ENCODE data around the gene B4GALT2. TPM values are rescaled to one million over a fixed set of nuclear protein-coding genes. Genes with fewer than 3 reads are reported as not detected.

The B4GALT2 gene
- total and polyA plus RNA-seq, 10 of the 15 experiments (the other 5 are each of a cell fraction or from before 2014, with no cell fraction given), result 0.98 to 61.0 (median 23.4) TPM

- ChIA-PET RAD21 (ENCODE audit: unreplicated experiment) (interaction anchor here (0.9 to 13.3 kb wide), 26 partner anchors 9 to 697 kb away, joined by 3 to 587 read pairs (median 6); partner anchors contain the start of genes ATP6V0B, IPO13, KDM4A and PTPRF), SMC1A (ENCODE audit: uncharacterized antibody, unreplicated experiment) (interaction anchor here (0.7 to 8.7 kb wide), 33 partner anchors 9 to 709 kb away, joined by 3 to 481 read pairs (median 5); partner anchors contain the start of genes IPO13 and KDM4A), POLR2A (interaction anchor here (0.6 to 1.9 kb wide), 6 partner anchors 9 to 172 kb away, joined by 3 to 24 read pairs (median 7); no protein-coding TSS in a partner anchor), CTCF (interaction anchor here (0.7 to 19.3 kb wide), 51 partner anchors 10 to 883 kb away, joined by 3 to 1117 read pairs (median 6); partner anchors contain the start of genes IPO13, KDM4A and ST3GAL3)
- Histone ChIP-seq H3K4me1 (ENCODE audit: control insufficient read depth, insufficient read depth, low read length) (peaks cover 11% of the 10 kb centered on the region), H3K36me3 (ENCODE audit: control insufficient read depth in 2 of 2, insufficient read depth in 2 of 2, low read length in 1 of 2) (no peaks in the 10 kb centered on the region), H4K20me1 (ENCODE audit: control insufficient read depth, insufficient read depth) (no peaks in the 10 kb centered on the region), H3K27me3 (replicated peaks in 1 of 2; ENCODE audit: control insufficient read depth in 2 of 2, insufficient read depth in 2 of 2, low read length in 1 of 2) (no peaks in the 10 kb centered on the region), H2AFZ (ENCODE audit: control insufficient read depth, low read depth, low read length) (no peak overlapping the region; the same call in 1 of the 2 replicates), H3K9ac (ENCODE audit: control insufficient read depth, insufficient read depth, low read length) (no peak overlapping the region; the same call in 1 of the 2 replicates), H3K79me2 (ENCODE audit: control insufficient read depth, insufficient read depth, low read length) (no peaks in the 10 kb centered on the region), H3K27ac (ENCODE audit: control insufficient read depth, insufficient read depth) (no peak overlapping the region), H3K4me3 (peak overlapping the region; percentile 47; the same call in 1 of the 2 replicates), H3K4me2 (ENCODE audit: control insufficient read depth, insufficient read depth) (peak overlapping the region; percentile 59), H3K9me3 (replicated peaks; ENCODE audit: control insufficient read depth, insufficient read depth, low read length) (no peaks in the 10 kb centered on the region)
- WGBS (ENCODE audit: insufficient coverage, insufficient replicate concordance, low lambda C conversion rate, missing lambda C conversion rate), result 57% methylated on average over 11 of the region's 48 CpGs
- FAIRE-seq (no peak), DNase-seq (ENCODE audit: low read depth, low spot score) (no peak), ATAC-seq (no peak)
- no peak for TF ChIP-seq KDM1A (IDR thresholded peaks at IDR 0.05; ENCODE audit: borderline replicate concordance)
- TF ChIP-seq CUX1 (IDR thresholded peaks at IDR 0.05; ENCODE audit: insufficient replicate concordance, low read depth, low read length), result no peak
- no TSS peak for BruUV-seq (replicated peaks)
- intact Hi-C loops (cut with micrococcal nuclease; ENCODE audit: unreplicated experiment) (loop anchor here (2.0 kb wide), 1 partner anchor 407 kb away; no protein-coding TSS in a partner anchor), in situ Hi-C loops (cut with MboI) (loop anchor here (5.0 kb wide), 1 partner anchor 409 kb away; no protein-coding TSS in a partner anchor)
Measured at GRCh38 chr1:43935711-43936427, 43.1 kb upstream of the B4GALT2 start.

All from GM12878 (cell line).